ENCODE measurements around the gene CCNB3. TPM values are rescaled to one million over a fixed set of nuclear protein-coding genes. Genes with fewer than 3 reads are reported as not detected.

Gene CCNB3
- total RNA-seq, 1 donor from 2014 or later = 0.48 TPM

DNA sequence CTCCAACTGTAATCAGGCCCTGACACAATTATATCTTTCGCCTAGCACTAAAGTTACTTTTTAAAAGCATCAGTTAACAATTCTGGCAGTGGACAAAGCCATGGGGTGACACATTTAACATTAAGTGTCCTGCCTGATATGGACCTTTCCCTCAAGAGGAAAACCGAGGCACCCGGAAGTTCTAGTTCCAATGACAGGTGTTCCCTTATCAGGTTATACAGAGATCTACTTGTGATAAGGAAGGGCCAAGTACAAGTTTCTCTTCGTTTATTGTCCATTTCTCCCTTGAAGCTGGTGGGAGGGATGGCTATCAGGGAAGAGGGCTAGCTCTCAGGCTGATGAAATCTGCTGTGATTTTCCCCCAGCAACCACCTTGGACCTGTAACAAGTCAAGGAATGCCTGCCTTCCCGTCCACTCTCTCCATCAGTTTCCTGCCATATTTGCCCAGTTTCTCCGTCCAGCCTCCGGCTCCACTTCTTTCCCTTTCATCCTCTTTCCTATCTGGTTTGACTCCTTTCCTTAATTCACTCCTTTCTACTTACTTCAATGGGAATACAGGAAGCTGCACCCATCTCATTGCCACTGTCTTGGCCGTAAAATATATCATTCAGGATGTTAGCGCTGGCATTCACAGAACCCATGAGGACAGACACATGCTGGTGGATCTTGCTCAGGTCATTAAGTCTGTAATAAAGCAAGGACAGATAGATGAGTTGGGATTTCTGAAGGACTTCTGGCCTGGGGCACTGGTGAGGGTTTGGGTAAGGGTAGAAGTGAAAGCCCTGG lies 171.1 kb downstream of the CCNB3 start:
- DNase-seq (ENCODE audit: low spot score) = no peak

GRCh38 chrX:50381729-50382415 lies 177.3 kb downstream of the CCNB3 start:
- no peak for DNase-seq (ENCODE audit: low spot score)

- DNase-seq (ENCODE audit: low spot score) = no peak
Observed at GRCh38 chrX:50386520-50386919, 182.0 kb downstream of the CCNB3 start.

GRCh38 chrX:50393902-50394301 lies 189.3 kb downstream of the CCNB3 start:
- DNase-seq (ENCODE audit: low spot score) = no peak

Other genes starting within 250 kb of the CCNB3 start
- 0.24 TPM for gene AKAP4, start 3.8 kb upstream of the CCNB3 start, total RNA-seq (ENCODE audit: insufficient read depth, low replicate concordance)

Data from umbilical cord (tissue), 2 donors.